Measurements from ENCODE around the gene SPCS1.
"Not testable (repeated sequence)": the region's sequence is repeated elsewhere in the genome, so short reads cannot be mapped to it uniquely, and the experiment has no call there.

Gene SPCS1

DNA sequence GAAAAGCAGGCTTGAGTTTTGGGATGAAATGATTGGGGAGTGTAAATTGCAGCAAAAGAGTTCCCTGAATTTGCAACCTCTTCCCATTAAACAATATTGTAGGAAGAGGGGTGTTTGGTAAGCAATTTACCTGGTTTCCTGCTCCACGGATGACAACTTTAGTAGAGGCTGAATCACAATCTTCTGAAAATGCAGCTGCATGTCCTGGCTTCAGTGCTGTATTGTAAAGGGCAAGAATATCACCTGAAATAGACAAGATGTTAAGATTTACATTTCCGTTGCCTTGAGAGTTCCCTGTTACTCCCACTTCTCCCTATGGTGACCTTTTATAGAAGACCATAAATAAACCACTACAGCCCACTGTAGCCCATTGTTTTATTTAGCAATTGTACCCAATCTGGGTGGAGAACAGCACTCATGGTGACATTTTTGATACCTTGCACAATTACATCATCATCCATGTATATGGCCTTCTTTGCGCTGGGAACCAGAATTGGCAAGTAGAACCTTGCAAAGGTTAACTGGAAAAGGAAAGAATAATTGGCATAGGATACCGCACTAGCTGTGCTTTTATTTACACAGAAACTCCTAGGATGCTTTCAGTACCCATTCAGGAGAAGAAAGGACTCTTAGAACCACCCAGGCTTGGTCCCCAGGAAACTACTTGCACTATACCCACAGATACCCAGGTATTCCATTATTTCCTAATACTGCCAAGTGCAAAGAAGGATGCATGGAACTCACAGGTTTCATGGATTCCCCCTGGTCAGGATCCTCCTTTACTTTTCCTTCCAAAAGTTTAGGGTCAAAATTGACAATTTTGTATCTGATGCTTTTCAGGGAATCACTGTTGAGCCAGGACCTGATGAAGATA is 9.9 kb upstream of the SPCS1 start:
- DNase-seq (ENCODE audit: low read depth), result no peak

DNA sequence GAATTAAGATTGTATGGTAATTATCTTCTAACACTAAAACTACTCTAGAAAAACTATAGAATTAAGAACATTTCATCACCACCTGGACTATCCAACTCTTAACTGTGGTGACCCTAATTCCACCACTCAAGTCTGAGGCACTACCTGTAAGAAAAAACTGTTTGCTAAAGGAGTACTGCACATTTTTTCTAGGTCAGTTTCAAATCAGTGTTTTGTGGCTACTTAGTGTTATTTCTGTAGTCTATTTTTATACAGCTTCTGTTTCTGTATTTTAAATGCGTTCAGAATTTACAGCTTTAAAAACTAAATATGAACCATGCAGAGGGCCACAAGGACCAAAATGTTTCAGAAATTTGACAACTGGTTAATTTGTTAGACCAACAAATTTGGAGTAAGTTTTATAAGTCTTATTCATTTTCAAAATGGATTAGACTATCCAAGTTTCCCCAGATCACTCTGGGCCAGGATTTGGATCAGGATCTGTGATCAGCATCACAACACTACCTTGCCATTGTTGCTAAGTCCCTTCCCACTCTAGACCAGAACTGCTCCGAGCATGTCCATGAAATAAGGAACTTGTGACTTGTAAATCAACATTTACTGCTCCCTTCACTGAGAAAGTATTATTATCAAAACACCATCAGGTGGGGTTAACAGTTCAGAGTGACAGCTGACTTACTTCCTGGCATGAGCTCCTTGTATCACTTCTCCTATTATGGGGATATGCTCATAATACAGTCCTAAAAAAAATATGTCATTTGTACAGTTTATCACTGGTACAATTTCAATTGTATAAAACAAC is 8.9 kb upstream of the SPCS1 start:
- no peak for DNase-seq (ENCODE audit: low read depth)

DNA sequence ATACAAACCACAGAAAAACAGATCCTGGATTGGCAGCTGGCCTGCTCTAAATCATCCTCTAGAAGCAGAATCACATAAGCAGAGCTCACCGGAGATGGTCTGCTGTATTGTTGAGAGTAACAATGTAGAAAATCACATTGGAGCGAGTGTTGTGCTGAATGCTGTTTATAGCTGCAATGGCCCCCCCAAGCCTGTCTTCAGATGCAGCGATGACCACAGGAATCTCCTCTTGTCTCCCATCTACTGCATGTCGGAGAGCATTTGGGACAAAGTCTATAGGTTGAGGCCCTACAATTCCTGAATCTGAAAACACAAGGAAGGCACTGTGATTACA is 8.3 kb upstream of the SPCS1 start:
- DNase-seq (ENCODE audit: low read depth), result no peak

DNA sequence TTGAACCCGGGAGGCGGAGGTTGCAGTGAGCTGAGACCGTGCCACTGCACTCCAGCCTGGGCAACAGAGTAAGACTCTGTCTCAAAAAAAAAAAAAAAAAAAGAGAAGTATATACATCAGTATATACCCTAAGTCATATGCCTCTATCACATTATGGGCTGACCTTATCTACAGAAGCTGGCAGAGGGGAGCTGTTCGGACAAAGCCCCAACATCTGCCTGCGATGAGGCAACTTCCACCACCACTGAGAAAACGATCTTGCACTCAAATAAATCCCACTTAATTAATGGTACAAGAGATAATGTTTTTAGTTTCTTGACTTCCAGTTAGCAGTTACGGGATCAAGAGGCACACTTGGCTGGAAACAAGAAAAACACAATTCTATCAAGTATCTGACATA is 2.6 kb upstream of the SPCS1 start:
- no peak for DNase-seq (ENCODE audit: low read depth)

DNA sequence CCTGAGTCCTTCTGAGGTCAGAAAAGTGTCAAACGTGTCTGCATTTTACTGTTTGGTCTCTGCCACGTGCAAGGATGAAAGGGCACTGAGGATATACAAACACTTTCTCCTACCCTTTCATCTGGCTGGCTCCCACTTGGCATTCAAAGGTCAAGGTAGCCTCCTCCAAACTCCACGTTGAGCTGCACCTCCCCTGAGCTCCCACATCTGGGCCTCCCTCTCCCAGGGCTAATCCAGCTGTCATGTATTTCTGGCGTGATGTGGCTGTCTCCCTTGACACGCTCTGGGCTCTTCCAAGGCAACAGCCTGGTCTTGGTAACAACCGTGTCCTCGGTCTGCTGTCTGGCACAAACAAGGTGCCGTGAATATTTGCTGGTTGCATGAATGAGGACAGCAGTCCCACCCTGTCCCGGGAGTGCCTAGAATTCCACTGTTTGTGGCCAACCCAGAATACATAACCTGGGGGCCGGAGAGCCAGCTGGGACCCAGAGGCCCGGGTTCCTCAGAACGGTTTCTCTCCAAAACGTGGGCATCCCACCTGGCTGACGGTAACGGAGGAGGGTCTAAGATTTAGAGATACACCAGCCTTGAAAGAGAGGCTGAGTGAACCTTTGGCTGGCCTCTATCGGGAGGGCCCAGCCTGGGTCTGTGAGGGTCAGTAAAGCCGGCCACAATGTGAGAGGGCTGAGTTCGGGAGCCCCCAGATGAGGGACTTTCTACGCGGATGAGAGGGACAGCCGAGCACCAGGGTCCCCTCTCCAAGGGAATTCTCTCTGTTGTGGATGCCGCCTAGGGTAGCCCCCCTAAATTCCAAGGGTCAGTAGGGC is 1.1 kb upstream of the SPCS1 start:
- DNase-seq (ENCODE audit: low read depth), result no peak

DNA sequence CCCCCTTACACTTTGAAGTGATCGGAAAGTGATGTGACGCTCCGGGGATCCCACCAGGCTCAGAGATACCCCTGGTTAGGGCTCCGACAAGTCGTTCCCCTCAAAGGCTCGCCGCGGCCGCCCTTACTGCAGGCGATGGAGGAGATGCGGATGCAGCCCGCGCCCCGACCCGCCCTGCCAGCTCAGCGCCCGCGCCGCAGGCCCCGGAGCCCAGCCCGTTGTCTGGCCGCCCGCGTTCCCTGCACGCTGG is 543 bp upstream of the SPCS1 start:
- no peak for DNase-seq (ENCODE audit: low read depth)

DNA sequence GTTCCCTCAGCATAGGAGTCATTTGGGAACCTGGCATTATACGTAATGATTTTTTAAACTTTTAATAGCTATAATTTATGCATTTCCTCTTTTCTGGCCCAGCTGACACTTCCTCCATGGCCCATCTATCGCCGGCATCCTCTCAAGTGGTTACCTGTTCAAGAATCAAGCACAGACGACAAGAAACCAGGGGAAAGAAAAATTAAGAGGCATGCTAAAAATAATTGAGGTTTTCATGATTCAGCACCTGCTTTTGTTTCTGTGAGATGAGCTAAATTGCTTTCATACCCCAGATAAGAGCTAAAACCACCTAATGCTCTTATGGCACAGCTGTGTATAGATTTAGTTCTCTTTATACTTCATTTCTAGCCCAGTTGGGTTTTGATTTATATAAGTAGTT is 1.7 kb downstream of the SPCS1 start:
- no peak for DNase-seq (ENCODE audit: low read depth)

DNA sequence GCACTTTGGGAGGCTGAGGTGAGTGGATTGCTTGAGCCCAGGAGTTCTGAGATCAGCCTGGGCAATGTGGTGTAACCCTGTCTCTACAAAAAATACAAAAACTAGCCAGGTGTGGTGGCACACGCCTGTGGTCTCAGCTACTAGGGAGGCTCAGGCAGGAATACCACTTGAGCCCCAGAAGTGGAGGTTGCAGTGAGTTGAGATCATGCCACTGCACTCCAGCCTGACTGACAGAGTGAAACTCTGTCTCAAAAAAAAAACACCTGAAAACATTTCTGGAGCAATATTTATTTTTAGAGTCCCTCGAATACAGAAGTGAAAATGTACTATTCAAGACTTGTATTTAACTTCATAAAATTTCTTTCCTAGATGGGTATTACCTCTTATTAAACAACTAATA is 4.6 kb downstream of the SPCS1 start:
- DNase-seq (ENCODE audit: low read depth), result no peak

DNA sequence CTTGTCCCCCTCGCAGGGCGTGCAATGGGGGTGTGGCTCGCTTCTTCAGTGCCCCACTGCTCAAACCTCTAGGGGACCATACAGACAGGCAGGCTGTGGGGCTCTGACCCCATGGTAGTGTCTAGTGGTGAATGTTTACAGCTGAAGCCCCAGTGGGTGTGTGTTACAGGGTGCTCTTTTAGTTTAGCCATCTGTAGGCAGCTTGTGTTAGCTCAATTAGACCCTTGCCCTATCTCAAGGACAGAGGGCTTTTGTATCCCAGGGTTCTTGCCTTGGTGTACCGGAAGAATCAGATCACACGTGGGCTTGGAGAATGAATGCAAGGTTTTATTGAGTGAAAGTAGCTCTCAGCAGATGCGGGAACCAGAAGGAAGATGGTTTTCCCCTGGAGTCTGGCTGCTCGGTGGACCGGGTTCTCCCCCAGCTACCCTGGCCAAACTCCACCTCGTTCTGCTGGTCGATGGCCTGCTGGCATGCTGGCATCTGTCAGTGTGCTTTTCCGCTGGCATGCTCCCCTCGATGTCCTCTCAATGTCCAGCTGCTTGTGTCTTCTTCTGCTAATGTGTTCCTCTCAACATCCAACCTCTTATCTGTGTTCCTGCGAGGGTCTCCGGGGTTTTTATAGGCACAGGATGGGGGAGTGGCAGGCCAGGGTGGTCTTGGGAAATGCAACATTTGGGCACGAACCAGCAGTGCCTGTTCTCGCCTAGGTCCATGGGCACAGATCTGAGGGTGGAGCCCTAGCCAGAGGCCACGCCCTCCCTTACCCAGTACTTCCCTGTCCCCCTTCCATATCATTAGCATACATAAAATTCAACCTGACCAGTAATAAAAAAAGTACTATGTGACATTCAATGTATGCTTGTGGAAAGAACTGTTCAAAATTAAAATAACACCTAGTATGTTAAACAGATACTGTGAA is 6.6 kb downstream of the SPCS1 start:
- DNase-seq (ENCODE audit: low read depth), result no peak

DNA sequence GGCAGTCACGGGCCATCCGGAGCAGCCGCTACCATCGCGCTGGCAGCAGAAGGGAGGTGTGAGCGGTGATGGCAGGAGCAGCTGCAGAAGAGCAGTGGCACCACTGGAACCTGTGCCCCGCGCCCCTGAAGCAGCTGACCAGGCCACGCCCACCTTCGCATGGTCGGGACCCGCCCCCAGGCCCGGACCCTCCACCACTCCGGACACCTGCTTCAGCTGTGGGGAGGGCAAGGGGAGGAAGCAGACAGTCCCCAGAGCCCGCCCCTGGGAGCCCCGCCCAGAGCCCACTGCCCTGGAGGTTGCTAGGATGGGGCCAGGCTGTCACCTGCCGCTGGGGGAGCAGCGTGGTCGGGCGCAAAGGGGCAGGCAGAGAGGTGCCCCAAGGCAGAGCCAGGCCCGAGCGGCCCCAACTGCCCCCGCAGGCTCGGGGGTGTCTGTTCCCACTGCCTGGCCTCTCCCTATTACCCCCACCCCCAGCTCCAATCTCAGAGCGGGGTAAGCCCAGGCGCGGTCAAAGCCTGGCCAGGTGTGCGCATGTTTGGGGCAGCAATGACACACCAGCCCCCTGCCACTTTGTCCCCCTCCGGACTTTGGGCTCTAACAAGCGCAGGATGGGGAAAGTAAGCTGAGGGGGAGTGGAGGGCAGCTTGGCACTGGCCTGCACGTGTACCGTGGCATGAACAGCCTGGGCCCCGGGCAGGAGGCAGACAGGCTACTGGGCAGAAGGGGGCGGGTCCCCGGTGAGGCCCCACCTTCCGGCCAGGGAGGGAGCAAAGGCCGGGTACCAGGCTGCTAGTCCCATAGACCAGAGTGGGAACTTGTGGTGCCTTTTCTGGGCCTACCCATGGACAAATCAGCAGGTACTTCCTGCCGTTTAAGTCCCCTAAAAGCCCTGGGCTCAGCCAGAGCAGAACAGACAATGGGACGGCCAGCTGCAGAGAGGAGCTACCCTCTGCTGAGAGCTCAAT is 8.7 kb downstream of the SPCS1 start:
- no peak for DNase-seq (ENCODE audit: low read depth)

DNA sequence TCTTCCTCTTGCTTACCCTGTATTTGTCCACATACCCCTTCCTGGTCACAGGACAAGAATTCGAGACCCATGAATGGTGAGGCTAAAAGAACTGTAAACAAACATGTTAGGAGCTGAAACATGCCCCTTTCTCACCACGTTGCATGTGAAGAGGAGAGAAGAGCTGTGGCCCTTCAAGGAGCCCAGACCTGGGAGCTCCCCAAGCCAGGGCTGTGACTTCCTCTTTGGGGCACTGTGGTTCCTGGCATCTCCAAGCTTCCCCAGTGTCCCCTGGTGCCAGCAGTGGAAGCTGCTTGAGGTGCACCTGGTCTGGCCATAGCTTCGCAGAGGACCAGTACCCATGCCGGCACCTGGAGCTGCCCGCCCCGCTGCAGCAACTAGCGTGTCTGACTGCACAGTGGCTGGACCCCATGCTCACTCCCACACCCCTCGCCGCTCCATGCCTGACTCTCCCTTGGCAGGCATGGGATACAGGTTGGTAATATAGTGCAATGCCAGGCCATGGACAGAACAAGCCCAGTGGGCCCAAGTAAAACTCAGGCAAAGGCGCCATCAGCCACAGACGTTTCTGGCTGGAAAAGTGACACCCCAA is 9.9 kb downstream of the SPCS1 start:
- DNase-seq (ENCODE audit: low read depth), result no peak

DNA sequence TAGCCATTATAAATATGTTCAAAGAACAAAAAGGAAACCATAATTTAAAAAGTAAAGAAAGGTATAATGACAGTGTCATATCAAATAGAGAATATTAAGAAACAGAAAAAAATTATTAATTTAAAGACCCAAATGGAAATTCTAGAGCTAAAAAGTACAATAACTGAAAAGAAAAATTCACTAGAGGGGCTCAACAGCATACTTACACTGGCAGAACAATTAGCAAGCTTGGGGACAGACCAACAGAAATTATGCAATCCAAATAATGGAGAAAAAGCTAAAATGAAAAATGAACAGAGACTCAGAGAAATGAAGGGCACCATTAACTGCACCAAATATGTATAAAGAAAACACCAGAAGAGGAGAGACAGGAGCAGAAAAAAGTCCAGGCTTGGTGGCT is 13.7 kb downstream of the SPCS1 start:
- no peak for DNase-seq (ENCODE audit: low read depth)

DNA sequence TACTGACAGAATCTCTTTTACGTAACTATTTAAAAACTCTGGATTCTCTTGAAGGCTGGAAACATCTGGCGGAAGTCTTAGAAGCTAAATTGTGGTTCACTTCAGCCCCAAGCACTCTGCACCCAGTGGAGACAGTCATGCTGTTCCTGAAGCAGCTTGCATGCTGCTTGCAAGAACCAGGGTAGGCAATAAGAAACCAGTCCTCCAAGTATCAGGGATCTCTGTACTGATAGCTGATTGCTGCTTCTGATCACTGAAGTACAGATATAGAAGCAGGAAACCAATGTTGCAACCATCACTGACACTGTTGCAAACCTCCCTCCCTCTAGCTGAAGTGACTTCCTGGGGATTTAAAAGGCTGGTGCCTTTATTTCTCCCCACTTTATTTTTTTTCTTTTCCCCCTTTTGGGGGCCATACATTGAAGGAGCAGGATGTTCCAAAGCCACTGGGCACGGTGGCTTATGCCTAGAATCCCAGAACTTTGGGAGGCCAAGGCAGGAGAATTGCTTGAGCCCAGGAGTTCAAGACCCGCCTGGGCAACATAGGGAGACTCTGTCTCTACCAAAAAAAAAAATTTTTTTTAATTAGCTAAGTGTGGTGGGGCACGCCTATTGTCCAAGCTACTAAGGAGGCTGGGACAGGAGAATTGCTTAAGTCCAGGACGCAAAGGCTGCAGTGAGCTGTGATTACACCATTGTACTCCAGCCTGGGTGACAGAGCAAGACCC is 15.3 kb downstream of the SPCS1 start:
- DNase-seq (ENCODE audit: low read depth), result no peak

DNA sequence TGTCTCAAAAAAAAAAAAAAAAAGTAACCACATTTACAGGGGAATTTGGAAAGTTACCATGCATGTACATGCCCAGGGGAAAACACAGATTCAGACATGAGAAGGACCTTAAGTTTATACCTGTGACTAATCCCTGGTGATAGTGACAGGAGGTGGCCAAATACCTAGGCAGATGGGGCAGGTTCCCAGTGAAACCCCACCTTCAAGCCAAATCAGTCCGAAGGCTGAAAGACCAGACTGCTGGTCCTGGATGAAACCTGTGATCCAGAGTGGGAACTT is 15.8 kb downstream of the SPCS1 start:
- no peak for DNase-seq (ENCODE audit: low read depth)

DNA sequence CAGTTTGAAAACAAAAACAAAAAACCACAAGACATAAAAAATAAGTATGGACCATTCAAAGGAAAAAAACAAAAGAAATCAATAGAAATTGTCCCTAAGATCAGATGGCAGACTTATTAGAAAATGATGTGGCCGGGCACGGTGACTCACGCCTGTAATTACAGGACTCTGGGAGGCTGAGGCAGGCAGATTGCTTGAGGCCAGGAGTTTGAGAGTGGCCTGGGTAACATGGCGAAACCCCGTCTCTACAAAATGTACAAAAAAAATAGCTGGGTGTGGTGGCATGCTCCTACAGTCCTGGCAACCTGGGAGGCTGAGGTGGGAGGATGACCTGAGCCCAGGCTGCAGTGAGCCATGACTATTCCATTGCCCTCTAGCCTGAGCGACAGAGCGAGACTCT is 16.6 kb downstream of the SPCS1 start:
- no peak for DNase-seq (ENCODE audit: low read depth)

DNA sequence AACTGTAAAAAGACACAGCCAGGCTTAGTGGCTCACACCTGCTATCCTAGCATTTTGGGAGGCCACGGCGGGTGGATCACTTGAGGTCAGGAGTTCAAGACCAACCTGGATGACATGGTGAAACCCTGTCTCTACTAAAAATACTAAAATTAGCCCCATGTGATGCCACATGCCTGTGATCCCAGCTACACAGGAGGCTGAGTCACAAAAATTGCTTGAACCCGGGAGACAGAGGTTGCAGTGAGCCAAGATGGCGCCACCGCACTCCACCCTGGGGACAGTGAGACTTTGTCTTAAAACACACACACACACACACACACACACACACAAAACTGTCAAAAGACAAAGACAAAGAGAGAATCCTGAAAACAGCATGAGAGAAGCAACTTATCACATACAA is 18.0 kb downstream of the SPCS1 start:
- DNase-seq (ENCODE audit: low read depth), result no peak

DNA sequence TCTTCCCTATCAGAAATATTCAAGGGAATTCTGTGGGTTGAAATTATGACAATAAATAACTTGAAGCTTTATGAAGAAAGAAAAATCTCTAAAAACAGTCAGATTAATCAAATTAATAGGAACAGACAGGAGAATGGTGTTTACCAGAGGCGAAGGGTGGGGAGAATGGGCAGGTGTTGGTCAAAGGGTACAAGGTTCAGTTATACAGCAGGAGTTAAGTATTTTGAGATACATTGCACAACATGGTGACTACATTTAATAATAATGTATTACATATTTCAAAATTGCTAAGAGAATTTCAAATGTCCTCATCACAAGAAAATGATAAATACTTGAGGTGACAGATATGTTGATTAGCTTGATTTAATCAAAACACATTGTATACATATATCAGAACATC is 18.6 kb downstream of the SPCS1 start:
- DNase-seq (ENCODE audit: low read depth), result no peak

DNA sequence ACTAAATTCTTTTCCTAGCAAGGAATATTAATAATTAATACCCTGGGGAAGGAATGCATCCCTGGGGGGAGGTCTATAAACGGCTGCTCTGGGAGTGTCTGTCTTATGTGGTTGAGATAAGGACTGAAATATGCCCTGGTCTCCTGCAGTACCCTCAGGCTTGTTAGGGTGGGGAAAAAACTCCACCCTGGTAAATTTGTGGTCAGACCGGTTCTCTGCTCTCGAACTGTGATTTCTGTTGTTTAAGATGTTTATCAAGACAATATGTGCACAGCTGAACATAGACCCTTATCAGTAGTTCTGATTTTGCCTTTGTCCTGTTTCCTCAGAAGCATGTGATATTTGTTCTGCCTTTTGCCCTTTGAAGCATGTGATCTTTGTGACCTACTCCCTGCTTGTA is 22.8 kb downstream of the SPCS1 start:
- not testable (repeated sequence) for DNase-seq (ENCODE audit: low read depth)

DNA sequence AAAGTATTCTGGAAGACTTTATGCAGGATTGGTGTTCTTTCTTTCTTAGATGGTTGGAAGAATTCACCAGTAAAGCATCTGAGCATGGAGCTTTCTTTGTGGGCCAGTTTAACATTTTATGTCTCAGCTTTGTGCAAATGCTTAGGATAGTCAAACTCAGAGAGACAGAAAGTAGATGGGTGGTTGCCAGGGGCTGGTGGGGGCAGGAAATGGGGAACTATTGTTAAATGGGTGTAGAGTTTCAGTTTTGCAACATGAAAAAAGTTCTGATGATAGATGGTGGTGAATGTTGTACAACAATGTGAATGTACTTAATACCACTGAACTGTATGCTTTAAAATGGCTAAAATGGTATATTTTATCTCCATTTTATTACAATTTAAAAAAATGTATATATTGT is 24.8 kb downstream of the SPCS1 start:
- no peak for DNase-seq (ENCODE audit: low read depth)

DNA sequence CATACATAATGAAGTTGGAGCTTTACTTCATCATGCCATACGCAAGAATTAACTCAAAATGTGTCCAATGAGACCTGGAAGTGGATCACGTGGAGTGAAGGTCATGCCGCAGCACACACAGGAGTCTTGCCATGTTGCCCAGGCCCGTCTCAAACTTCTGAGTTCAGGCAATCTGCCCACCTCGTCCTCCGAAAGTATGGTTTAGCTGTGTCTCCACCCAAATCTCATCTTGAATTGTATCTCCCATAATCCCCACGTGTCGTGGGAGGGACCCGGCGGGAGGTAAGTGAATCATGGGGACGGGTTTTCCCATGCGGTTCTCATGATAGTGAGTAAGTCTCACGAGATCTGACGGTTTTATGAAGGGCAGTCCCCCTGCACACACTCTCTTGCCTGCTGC is 25.7 kb downstream of the SPCS1 start:
- no peak for DNase-seq (ENCODE audit: low read depth)

Measured in activated T-helper 9 cell treated with anti-CD3 and anti-CD28 coated beads, Interleukin-2, amount 50 U/mL, for 16 hours (primary cell).